ENCODE data around the gene MICA.
"Not testable (repeated sequence)": the region's sequence is repeated elsewhere in the genome, so short reads cannot be mapped to it uniquely, and the experiment has no call there.

Gene MICA

DNA sequence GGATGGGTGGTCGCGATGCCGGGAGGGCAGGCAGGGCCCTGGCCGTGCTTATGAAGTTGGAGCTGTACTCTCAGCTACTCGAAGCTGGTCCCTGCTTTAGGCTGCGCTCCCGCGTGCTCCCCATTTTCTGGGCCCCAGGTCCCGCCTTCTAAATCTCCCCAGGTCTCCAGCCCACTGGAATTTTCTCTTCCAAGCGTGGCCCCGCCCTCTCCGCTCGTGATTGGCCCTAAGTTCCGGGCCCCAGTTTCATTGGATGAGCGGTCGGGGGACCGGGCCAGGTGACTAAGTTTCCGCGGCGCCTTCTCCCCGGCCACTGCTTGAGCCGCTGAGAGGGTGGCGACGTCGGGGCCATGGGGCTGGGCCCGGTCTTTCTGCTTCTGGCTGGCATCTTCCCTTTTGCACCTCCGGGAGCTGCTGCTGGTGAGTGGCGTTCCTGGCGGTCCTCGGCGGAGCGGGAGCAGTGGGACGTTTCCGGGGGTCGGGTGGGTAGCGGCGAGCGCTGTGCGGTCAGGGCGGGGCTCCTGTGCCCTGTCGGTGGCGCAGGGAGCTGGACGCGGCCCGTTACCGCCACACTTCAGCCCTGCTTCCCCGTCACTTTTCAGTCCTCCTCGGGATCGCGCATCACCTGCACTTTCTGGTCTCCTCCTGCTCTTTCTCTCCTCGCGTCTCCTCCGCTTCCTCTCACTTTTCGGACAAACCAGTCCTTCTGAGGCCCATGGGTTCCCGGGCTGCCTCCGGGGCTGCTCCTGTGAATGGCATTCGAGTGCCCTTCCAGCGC lies at the start of gene MICA:
Gene MICA (plus strand): TSS at position 313 of the 778 bp plus-strand sequence. CDS start 38 bp downstream, at position 351.
- peak; percentile 57 to 64 for DNase-seq (ENCODE audit: low read depth in 2 of 2)

DNA sequence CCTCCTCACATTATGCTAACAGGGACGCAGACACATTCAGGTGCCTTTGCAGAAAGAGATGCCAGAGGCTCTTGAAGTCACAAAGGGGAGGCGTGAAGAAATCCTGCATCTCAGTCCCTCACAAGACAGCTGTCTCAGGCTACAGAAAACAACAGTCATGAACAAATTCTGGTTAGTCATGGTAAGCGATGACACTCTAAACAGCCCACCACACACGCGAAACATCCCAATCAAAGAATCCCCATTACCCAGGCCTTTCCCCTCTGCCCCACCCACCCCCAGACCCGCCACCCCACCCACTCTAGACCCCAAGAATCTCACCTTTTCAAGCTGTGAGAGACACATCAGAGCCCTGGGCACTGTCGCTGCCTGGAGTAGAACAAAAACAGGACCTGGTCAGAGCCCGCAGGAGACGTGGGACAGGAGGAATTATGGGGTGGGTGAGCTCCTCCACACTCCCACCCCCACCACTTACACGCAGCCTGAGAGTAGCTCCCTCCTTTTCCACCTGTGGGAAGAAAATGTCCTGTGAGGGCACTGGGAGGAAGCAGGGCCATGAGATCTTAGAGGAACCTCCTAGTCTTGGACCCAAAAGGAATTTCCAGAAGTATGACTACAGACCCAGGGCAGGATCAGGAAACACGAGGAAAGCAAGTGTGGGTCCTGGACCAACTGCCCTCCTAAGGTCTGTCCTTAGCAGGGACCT lies 49.1 kb upstream of the MICA start:
- DNase-seq (ENCODE audit: low read depth in 2 of 2): no peak

GRCh38 chr6:31354864-31355582 lies 48.4 kb upstream of the MICA start:
- no peak for DNase-seq (ENCODE audit: low read depth in 2 of 2)

DNA sequence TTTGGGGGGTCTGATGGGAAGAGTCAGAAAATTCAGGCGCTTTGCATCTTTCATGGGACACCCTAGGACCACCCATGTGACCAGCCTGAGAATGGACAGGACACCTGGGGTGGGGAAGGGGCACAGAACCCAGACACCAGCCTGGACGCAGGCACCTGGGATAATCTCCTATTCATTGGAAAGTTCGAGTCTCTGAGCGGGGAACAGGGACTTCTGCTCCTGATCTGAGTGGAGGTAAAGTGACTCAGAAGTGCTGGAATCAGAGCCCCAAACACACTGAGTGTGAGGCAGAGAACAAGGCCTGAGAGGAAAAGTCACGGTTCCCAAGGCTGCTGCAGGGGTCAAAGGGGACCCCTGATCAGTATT lies 47.8 kb upstream of the MICA start:
- no peak for DNase-seq (ENCODE audit: low read depth in 2 of 2)

DNA sequence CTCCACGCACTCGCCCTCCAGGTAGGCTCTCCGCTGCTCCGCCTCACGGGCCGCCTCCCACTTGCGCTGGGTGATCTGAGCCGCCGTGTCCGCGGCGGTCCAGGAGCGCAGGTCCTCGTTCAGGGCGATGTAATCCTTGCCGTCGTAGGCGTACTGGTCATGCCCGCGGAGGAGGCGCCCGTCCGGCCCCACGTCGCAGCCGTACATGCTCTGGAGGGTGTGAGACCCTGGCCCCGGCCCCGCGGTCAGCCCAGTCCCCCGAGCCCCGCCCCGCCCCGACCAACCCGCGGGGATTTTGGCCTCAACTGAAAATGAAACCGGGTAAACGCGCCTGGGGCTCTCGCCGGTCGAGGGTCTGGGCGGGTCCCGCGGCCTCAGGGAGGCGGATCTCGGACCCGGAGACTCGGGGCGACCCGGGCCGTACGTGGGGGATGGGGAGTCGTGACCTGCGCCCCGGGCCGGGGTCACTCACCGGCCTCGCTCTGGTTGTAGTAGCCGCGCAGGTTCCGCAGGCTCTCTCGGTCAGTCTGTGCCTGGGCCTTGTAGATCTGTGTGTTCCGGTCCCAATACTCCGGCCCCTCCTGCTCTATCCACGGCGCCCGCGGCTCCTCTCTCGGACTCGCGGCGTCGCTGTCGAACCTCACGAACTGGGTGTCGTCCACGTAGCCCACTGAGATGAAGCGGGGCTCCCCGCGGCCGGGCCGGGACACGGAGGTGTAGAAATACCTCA lies 47.0 kb upstream of the MICA start:
- DNase-seq (ENCODE audit: low read depth in 2 of 2): no peak

DNA sequence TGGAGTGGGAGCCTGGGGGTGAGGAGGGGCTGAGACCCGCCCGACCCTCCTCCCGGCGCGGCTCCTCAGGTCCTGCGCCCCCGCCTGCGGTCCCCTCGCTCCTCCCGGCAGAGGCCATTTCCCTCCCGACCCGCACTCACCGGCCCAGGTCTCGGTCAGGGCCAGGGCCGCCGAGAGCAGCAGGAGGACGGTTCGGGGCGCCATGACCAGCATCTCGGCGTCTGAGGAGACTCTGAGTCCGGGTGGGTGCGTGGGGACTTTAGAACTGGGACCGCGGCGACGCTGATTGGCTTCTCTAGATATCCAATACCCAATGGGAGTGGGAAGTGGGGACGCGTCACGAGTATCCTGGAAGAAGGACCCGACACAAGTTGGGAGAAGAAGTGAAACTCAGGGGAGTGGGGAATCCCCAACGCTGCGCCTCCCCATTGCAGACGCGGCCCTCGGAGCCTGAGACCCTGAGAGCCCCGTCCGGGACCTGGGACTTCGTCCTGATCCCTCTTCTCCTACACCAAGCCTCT lies 46.4 kb upstream of the MICA start, which contains the start of gene HLA-B:
Gene HLA-B (minus strand): TSS at position 234 of the 521 bp plus-strand sequence. CDS start 21 bp downstream, at position 213.
- DNase-seq (ENCODE audit: low read depth in 2 of 2): peak; percentile 51 to 57

GRCh38 chr6:31357886-31358285 lies 45.5 kb upstream of the MICA start:
- DNase-seq (ENCODE audit: low read depth in 2 of 2): no peak

GRCh38 chr6:31358302-31358701 lies 45.1 kb upstream of the MICA start:
- no peak for DNase-seq (ENCODE audit: low read depth in 2 of 2)

- no peak for DNase-seq (ENCODE audit: low read depth in 2 of 2)
These were observed 43.8 kb upstream of the MICA start for GRCh38 chr6:31359581-31359980.

DNA sequence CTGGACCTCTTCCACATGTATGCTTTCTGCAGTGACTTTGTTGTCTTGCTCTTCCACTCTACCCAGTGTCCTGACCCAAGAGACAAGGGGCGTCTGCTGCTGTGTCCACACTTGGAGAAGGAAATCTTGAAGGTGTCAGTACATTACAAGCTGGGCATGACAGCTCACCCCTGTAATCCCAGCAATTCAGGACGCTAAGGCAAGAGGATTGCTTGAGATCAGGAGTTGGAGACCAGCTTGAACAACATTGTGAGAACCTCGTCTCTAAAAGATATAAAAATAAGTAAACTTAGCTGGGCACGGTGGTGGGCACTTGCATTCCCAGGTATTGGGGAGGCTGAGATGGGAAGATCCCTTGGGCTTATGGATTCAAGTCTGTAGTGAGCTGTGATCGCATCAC lies 40.6 kb upstream of the MICA start:
- no peak for DNase-seq (ENCODE audit: low read depth in 2 of 2)

GRCh38 chr6:31363811-31364210 lies 39.6 kb upstream of the MICA start:
- no peak for DNase-seq (ENCODE audit: low read depth in 2 of 2)

- no peak for DNase-seq (ENCODE audit: low read depth in 2 of 2)
These were observed 37.5 kb upstream of the MICA start for GRCh38 chr6:31365864-31366263.

DNA sequence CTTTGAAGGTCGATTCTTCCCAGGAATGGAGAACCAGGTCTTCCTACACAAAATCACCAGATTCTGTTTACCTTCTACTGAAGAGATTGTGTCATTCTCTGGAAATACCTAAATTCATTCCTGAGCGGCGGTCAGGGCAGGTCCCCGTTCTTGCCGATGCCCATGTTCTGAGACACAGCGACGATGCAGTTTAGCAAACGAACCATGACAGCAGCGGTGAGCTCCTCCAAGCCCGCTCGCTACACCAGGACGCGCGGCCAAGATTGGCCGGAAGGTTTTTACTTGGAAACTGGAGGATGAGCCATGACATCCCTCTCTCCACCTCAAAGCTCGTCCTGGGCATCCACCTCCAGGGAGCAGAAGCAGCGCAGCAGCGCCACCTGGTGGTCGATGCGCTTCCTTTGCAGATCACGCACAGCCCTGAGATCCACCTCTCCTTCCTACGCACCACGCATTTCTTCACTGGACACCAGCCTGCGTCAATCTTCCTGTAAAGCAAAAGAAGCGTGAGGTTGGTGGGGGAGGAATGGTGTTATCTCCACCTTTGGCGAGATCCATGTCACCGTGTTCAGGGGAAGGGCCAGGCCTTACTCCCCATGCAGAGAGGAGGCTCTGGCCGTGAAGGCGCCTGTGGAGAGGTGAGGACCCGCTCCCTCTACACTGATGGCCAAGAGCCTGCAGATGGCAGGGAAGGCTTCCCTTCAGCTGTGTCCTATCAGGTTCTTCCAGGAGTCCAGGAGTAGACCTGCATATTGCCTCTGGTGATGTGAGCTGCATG lies 36.5 kb upstream of the MICA start:
- peak; percentile 67 to 83 for DNase-seq (ENCODE audit: low read depth in 2 of 2)

DNA sequence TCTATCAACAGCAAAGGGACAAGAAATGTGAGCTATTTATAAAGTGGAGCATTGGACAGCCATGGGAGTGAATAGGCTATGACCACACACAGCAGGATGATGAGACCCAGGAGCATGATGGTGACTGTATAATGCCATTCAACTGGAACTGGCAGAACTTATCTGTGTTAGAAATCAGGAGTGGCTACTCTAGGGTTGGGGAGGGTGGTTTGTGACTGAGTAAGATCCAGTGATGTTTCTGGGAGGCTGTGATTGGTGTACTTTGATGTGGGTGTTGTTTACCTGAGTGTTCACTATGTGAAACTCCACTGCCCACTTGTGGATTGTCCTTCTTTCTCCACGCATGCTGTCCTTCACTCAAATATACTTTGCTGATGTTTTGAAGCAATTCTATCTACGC lies 34.9 kb upstream of the MICA start:
- no peak for DNase-seq (ENCODE audit: low read depth in 2 of 2)

DNA sequence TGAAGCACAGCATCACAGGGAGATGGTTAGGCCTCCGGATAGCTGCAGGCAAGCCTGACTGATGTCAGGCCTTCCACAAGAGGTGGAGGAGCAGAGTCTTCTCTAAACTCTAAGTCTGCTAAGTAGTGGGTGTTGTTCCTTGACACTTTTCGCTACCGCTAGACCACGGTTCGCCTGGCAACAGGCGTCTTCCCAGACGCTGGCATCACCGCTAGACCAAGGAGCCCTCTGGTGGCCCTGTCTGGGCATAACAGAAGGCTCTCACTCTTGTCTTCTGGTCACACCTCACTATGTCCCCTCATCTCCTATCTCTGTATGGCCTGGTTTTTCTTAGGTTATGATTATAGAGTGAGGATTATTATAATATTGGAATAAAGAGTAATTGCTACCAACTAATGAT lies 29.3 kb upstream of the MICA start:
- DNase-seq (ENCODE audit: low read depth in 2 of 2): not testable (repeated sequence)

DNA sequence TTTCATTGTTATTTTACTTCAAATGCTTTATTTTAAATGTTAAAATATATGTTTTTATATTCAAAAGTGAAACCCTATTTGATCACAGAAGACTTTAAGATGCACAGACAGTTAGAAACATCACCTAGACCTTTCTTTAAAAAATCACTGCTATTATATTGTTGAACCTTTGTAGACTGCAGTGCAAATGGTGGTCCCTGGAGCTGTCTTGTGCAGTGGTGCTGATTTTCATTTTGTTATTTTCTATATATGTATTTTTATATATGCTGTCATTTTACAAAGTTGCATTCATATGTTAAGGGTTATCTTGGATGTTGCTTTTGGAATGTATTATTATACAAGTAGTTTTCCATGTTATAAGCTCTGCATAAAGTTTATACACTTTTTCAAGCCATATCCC lies 27.7 kb upstream of the MICA start:
- no peak for DNase-seq (ENCODE audit: low read depth in 2 of 2)

- DNase-seq (ENCODE audit: low read depth in 2 of 2): no peak
These were observed 26.4 kb upstream of the MICA start for GRCh38 chr6:31377029-31377428.

- no peak for DNase-seq (ENCODE audit: low read depth in 2 of 2)
These were observed 25.2 kb upstream of the MICA start for GRCh38 chr6:31378062-31378720.

GRCh38 chr6:31378721-31379103 lies 24.7 kb upstream of the MICA start:
- no peak for DNase-seq (ENCODE audit: low read depth in 2 of 2)

- no peak for DNase-seq (ENCODE audit: low read depth in 2 of 2)
These were observed 23.5 kb upstream of the MICA start for GRCh38 chr6:31379850-31380249.

Measured in stimulated activated CD8-positive, alpha-beta memory T cell treated with anti-CD3 and anti-CD28 coated beads, Interleukin-2, amount 100 ng/mL, for 48 hours (primary cell).